GM12878 (cell line): ENCODE measurements around the gene GCDH. TPM values are rescaled to one million over a fixed set of nuclear protein-coding genes. Genes with fewer than 3 reads are reported as not detected.

Experiments used
- ATAC-seq: fragments of 200-7000 bp; cut with Tn5 transposase; 3 replicates; pipeline ENCODE4 v1.9.1; 2020; ENCODE audit warnings: mild to moderate bottlenecking, moderate library complexity
- BruUV-seq: library from RNA; stranded (reverse); fragments of 400-500 nt; replicated peaks from 2 replicates; lab custom pipeline; 2021; lab: Mats Ljungman, UMichigan
- CTCF ChIA-PET: fragments of 300-600 bp; sonication (Branson Sonifier 250); formaldehyde crosslinking; extraction: SDS; loops from one replicate; lab custom pipeline; 2021; ENCODE audit warnings: inconsistent platforms; lab: Yijun Ruan, JAX
- POLR2A ChIA-PET: fragments of 350-600 bp; formaldehyde crosslinking; extraction: SDS; loops from one replicate; lab custom pipeline; 2021; ENCODE audit warnings: inconsistent platforms; lab: Charles Lee
- RAD21 ChIA-PET: fragments of 300-600 bp; sonication (Branson Sonifier 250); formaldehyde crosslinking; loops from one replicate; lab custom pipeline; 2023; ENCODE audit warnings: antibody characterized with exemption; ENCODE audit not compliant: unreplicated experiment; lab: Charles Lee
- SMC1A ChIA-PET: fragments of 300-600 bp; sonication (Branson Sonifier 250); formaldehyde crosslinking; loops from one replicate; lab custom pipeline; 2023; ENCODE audit not compliant: unreplicated experiment, uncharacterized antibody; lab: Charles Lee
- DNase-seq: peaks from one replicate; pipeline ENCODE4 v3.0.0-alpha.2; 2011; ENCODE audit warnings: low read depth, low spot score
- FAIRE-seq: peaks from 3 replicates; lab custom pipeline; 2011; peaks lifted over from hg19 to GRCh38; lab: Jason Lieb, UNC
- H2AFZ ChIP-seq: 2 replicates; pipeline ENCODE4 v1.6.0; 2011; ENCODE audit warnings: low read depth, low read length, control low read depth; ENCODE audit not compliant: control insufficient read depth
- H3K27ac ChIP-seq: 2 replicates; pipeline ENCODE4 v1.5.1; 2011; ENCODE audit warnings: control low read depth; ENCODE audit not compliant: control insufficient read depth, insufficient read depth
- H3K27me3 ChIP-seq, 2 experiments: replicated peaks in 1 of 2; 2 replicates each; pipeline versions ENCODE4 v1.6.0 to v1.6.1; 2011; ENCODE audit warnings: low read length in 1 of 2; ENCODE audit not compliant: control insufficient read depth in 2 of 2, insufficient read depth in 2 of 2
- H3K36me3 ChIP-seq, 2 experiments: 2 replicates each; pipeline ENCODE4 v1.5.1; 2011; ENCODE audit warnings: low read length in 1 of 2; ENCODE audit not compliant: control insufficient read depth in 2 of 2, insufficient read depth in 2 of 2
- H3K4me1 ChIP-seq: 2 replicates; pipeline ENCODE4 v1.6.1; 2011; ENCODE audit warnings: mild to moderate bottlenecking, low read length, moderate library complexity, mixed read lengths; ENCODE audit not compliant: control insufficient read depth, insufficient read depth
- H3K4me2 ChIP-seq: 2 replicates; pipeline ENCODE4 v1.6.0; 2011; ENCODE audit warnings: control low read depth; ENCODE audit not compliant: control insufficient read depth, insufficient read depth
- H3K4me3 ChIP-seq: fragments of 200-600 bp; sonication (generic); 2 replicates; pipeline ENCODE4 v1.5.1; 2016
- H3K79me2 ChIP-seq: 2 replicates; pipeline ENCODE4 v1.6.0; 2011; ENCODE audit warnings: low read length; ENCODE audit not compliant: control insufficient read depth, insufficient read depth
- H3K9ac ChIP-seq: 2 replicates; pipeline ENCODE4 v1.8.0; 2011; ENCODE audit warnings: low read length, control low read depth, mixed read lengths; ENCODE audit not compliant: control insufficient read depth, insufficient read depth
- H3K9me3 ChIP-seq: replicated peaks from 3 replicates; pipeline ENCODE4 v1.5.1; 2011; ENCODE audit warnings: mild to moderate bottlenecking, low read length; ENCODE audit not compliant: control insufficient read depth, insufficient read depth
- H4K20me1 ChIP-seq: 2 replicates; pipeline ENCODE4 v1.6.0; 2011; ENCODE audit not compliant: control insufficient read depth, insufficient read depth
- BMI1 ChIP-seq: fragments of 450-650 bp; IDR thresholded peaks from 2 replicates; pipeline ENCODE4 v1.6.1; 2016; ENCODE audit warnings: mild to moderate bottlenecking, moderate library complexity, borderline replicate concordance
- CREB1 ChIP-seq: IDR thresholded peaks from 2 replicates; pipeline ENCODE4 v1.6.1; 2012; ENCODE audit warnings: low read depth, mild to moderate bottlenecking, inconsistent platforms
- EED ChIP-seq: sonication (generic); IDR thresholded peaks from 2 replicates; pipeline ENCODE4 v1.6.1; 2016; ENCODE audit warnings: antibody characterized with exemption, low read depth
- HCFC1 ChIP-seq: fragments of 150-350 bp; IDR thresholded peaks from 2 replicates; pipeline ENCODE4 v1.6.1; 2014; ENCODE audit warnings: low read length
- KLF5 ChIP-seq: fragments of 450-650 bp; IDR thresholded peaks from 2 replicates; pipeline ENCODE4 v1.6.1; 2014; ENCODE audit warnings: mild to moderate bottlenecking; ENCODE audit not compliant: partially characterized antibody
- MTA3 ChIP-seq: IDR thresholded peaks from 2 replicates; pipeline ENCODE4 v1.6.1; 2012; ENCODE audit warnings: low read length, inconsistent platforms, borderline replicate concordance
- PAX5 ChIP-seq: IDR thresholded peaks from 2 replicates; pipeline ENCODE4 v1.6.1; 2011; ENCODE audit warnings: low read depth, low read length, borderline replicate concordance
- RAD21 ChIP-seq: IDR thresholded peaks from 2 replicates; pipeline ENCODE4 v1.6.1; 2011; ENCODE audit warnings: mild to moderate bottlenecking, low read depth, low read length, moderate library complexity; ENCODE audit not compliant: insufficient read depth
- TCF12 ChIP-seq: IDR thresholded peaks from 2 replicates; pipeline ENCODE4 v1.6.1; 2011; ENCODE audit warnings: low read depth, mild to moderate bottlenecking, low read length
- ZNF207 ChIP-seq: fragments of 450-650 bp; IDR thresholded peaks from 2 replicates; pipeline ENCODE4 v1.6.1; 2014; ENCODE audit warnings: antibody characterized with exemption, mild to moderate bottlenecking, borderline replicate concordance
- WGBS: methylation state at CpG from one replicate; pipeline ENCODE4 v1.1.6; 2016; ENCODE audit warnings: low lambda C conversion rate; ENCODE audit not compliant: insufficient replicate concordance, insufficient coverage; ENCODE audit errors: missing lambda C conversion rate; 5-methylcytosine and 5-hydroxymethylcytosine counted together
- in situ Hi-C: fragments of 300-500 bp; cut with MboI; formaldehyde crosslinking; loops from 9 replicates; pipeline ENCODE4 v1.14.3; 2018; ENCODE audit warnings: mixed read lengths
- intact Hi-C: fragments of 100-400 bp; cut with micrococcal nuclease; formaldehyde crosslinking; loops from one replicate; pipeline ENCODE4 v1.14.2; 2022; ENCODE audit not compliant: unreplicated experiment
- polyA plus RNA-seq, 11 experiments: library from polyadenylated mRNA; depleted of rRNA in 4 of 11; unstranded in 6 of 11; stranded (reverse) in 5 of 11; fragments of >200 nt; fragmentation: Nextera tagmentation in 4 of 11; fragmentation: Illumina TruSeq in 1 of 11; extraction: Ambion mirVana in 4 of 11; extraction: Trizol in 1 of 11; gene quantifications; 1 replicate in 1 of 11; 2 replicates in 10 of 11; pipeline versions ENCODE4 v1.2.1 to v1.2.3, GENCODE V29; 2011 to 2016; ENCODE audit warnings: inconsistent platforms in 2 of 11, missing spikeins in 2 of 11, low read depth in 1 of 11
- total RNA-seq, 4 experiments: library from RNA; depleted of rRNA in 3 of 4; stranded (reverse); fragments of >200 nt in 3 of 4; fragmentation: Illumina TruSeq in 1 of 4; extraction: Trizol in 1 of 4; gene quantifications; 2 replicates each; pipeline versions ENCODE4 v1.2.1 to v1.2.3, GENCODE V29; 2013 to 2021
- TF ChIP-seq, protein P1 (sequence below): fragments of 450-650 bp; IDR thresholded peaks from 2 replicates; pipeline ENCODE4 v1.6.1; 2017; ENCODE audit warnings: antibody characterized with exemption, mild to moderate bottlenecking, moderate library complexity
- TF ChIP-seq, protein P2 (sequence below): fragments of 450-650 bp; IDR thresholded peaks from 2 replicates; pipeline ENCODE4 v1.6.1; 2016; ENCODE audit warnings: mild to moderate bottlenecking, moderate library complexity, borderline replicate concordance

GCDH gene
- total and polyA plus RNA-seq, 10 of the 15 experiments (the other 5 are each of a cell fraction or from before 2014, with no cell fraction given), result 4.2 to 69.4 (median 39.7) TPM

DNA sequence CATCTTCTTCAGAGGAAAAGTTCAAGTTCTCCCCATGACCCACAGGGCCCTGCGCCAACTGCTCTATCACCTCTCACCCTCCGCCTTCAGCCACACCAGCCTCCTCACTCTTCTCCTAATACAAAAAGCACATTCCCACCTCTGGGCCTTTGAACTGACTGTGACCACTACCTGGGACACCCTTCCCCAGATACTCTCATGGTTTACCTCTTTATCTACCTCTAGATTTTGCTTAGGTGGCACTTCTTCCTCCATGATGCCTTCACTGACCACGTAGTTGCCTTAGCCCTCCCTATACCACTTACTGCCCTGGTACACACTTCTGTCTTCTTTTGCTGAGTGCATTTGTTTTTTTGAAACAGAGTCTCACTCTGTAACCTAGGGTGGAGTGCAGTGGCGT is 32.0 kb downstream of the GCDH start:
- intact Hi-C loops, result no loop called here
- Histone ChIP-seq H3K27ac (no peak overlapping the region), H4K20me1 (no peaks in the 10 kb centered on the region), H3K4me3 (no peak overlapping the region), H3K4me1 (peaks cover 3% of the 10 kb centered on the region; the same call in 1 of the 2 replicates), H3K36me3 (peaks cover 18 to 23% of the 10 kb centered on the region in 2 experiments), H2AFZ (no peak overlapping the region), H3K4me2 (no peak overlapping the region), H3K9ac (no peak overlapping the region), H3K9me3 (no peaks in the 10 kb centered on the region; the same call in 2 of the 3 replicates), H3K79me2 (no peaks in the 10 kb centered on the region), H3K27me3 (no peaks in the 10 kb centered on the region)
- ChIA-PET CTCF (no interaction called here), SMC1A (no interaction called here), RAD21 (no interaction called here), POLR2A (no interaction called here)
- FAIRE-seq (no peak), ATAC-seq (no peak), DNase-seq (no peak)
- 93% methylated on average over 4 of the region's 4 CpGs for WGBS
- TF ChIP-seq, protein P1, sequence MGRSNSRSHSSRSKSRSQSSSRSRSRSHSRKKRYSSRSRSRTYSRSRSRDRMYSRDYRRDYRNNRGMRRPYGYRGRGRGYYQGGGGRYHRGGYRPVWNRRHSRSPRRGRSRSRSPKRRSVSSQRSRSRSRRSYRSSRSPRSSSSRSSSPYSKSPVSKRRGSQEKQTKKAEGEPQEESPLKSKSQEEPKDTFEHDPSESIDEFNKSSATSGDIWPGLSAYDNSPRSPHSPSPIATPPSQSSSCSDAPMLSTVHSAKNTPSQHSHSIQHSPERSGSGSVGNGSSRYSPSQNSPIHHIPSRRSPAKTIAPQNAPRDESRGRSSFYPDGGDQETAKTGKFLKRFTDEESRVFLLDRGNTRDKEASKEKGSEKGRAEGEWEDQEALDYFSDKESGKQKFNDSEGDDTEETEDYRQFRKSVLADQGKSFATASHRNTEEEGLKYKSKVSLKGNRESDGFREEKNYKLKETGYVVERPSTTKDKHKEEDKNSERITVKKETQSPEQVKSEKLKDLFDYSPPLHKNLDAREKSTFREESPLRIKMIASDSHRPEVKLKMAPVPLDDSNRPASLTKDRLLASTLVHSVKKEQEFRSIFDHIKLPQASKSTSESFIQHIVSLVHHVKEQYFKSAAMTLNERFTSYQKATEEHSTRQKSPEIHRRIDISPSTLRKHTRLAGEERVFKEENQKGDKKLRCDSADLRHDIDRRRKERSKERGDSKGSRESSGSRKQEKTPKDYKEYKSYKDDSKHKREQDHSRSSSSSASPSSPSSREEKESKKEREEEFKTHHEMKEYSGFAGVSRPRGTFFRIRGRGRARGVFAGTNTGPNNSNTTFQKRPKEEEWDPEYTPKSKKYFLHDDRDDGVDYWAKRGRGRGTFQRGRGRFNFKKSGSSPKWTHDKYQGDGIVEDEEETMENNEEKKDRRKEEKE, result no peak
- TF ChIP-seq, protein P2, sequence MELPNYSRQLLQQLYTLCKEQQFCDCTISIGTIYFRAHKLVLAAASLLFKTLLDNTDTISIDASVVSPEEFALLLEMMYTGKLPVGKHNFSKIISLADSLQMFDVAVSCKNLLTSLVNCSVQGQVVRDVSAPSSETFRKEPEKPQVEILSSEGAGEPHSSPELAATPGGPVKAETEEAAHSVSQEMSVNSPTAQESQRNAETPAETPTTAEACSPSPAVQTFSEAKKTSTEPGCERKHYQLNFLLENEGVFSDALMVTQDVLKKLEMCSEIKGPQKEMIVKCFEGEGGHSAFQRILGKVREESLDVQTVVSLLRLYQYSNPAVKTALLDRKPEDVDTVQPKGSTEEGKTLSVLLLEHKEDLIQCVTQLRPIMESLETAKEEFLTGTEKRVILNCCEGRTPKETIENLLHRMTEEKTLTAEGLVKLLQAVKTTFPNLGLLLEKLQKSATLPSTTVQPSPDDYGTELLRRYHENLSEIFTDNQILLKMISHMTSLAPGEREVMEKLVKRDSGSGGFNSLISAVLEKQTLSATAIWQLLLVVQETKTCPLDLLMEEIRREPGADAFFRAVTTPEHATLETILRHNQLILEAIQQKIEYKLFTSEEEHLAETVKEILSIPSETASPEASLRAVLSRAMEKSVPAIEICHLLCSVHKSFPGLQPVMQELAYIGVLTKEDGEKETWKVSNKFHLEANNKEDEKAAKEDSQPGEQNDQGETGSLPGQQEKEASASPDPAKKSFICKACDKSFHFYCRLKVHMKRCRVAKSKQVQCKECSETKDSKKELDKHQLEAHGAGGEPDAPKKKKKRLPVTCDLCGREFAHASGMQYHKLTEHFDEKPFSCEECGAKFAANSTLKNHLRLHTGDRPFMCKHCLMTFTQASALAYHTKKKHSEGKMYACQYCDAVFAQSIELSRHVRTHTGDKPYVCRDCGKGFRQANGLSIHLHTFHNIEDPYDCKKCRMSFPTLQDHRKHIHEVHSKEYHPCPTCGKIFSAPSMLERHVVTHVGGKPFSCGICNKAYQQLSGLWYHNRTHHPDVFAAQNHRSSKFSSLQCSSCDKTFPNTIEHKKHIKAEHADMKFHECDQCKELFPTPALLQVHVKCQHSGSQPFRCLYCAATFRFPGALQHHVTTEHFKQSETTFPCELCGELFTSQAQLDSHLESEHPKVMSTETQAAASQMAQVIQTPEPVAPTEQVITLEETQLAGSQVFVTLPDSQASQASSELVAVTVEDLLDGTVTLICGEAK, result no peak
- TF ChIP-seq CREB1, result no peak
- TF ChIP-seq PAX5, result no peak
- no peak for TF ChIP-seq TCF12
- no peak for TF ChIP-seq ZNF207
- no peak for TF ChIP-seq BMI1
- TF ChIP-seq RAD21, result no peak
- no peak for TF ChIP-seq EED
- TF ChIP-seq MTA3, result no peak
- no peak for TF ChIP-seq HCFC1
- no peak for TF ChIP-seq KLF5
- no TSS peak for BruUV-seq
- in situ Hi-C loops, result no loop called here
